Lower lobe of right lung (tissue), 2 donors: Measurements from ENCODE around the gene KCNK15. TPM values are rescaled to one million over a fixed set of nuclear protein-coding genes. Genes with fewer than 3 reads are reported as not detected.

ENCODE experiments used
- ATAC-seq, 2 donors: fragments of 200-7000 bp; cut with Tn5 transposase; one replicate each; pipeline ENCODE4 v1.9.1; 2020 to 2022; ENCODE audit warnings: mild to moderate bottlenecking in 2 of 2, moderate library complexity in 2 of 2
- DNase-seq: peaks from one replicate; pipeline ENCODE4 v3.0.0-alpha.2; 2020
- H3K27ac ChIP-seq: fragments of 200-600 bp; one replicate; pipeline ENCODE4 v1.8.0; 2022
- H3K27me3 ChIP-seq: fragments of 200-600 bp; one replicate; pipeline ENCODE4 v1.8.0; 2022; ENCODE audit warnings: low read depth
- H3K36me3 ChIP-seq: fragments of 200-600 bp; one replicate; pipeline ENCODE4 v1.8.0; 2022; ENCODE audit warnings: mild to moderate bottlenecking
- H3K4me1 ChIP-seq: fragments of 200-600 bp; one replicate; pipeline ENCODE4 v1.8.0; 2022
- H3K4me3 ChIP-seq: fragments of 200-600 bp; one replicate; pipeline ENCODE4 v1.8.0; 2022; ENCODE audit warnings: mild to moderate bottlenecking
- H3K9me3 ChIP-seq: fragments of 200-600 bp; one replicate; pipeline ENCODE4 v1.8.0; 2022
- CTCF ChIP-seq: fragments of 200-600 bp; IDR thresholded peaks from one replicate; pipeline ENCODE4 v1.8.0; 2022; ENCODE audit warnings: antibody characterized with exemption, mild to moderate bottlenecking
- intact Hi-C: fragments of 100-400 bp; cut with DNase I; formaldehyde crosslinking; loops from one replicate; pipeline ENCODE4 v1.11.0; 2022
- total RNA-seq: library from RNA; stranded (reverse); fragmentation: NEBNext Ultra II Directional; extraction: Animal tissue kit (Norgen Biotek cat#: 25700); gene quantifications from one replicate; pipeline ENCODE4 v1.2.1, GENCODE V29; 2021
- donor health status: DM: no; HTN: yes; CAD: no; lungs with severe emphysema.

KCNK15 gene
- total RNA-seq, 1 donor from 2014 or later: 0.89 TPM

GRCh38 chr20:44711237-44711636, 34.4 kb upstream of the KCNK15 start:
- no peaks in the 10 kb centered on the region for H3K27me3 ChIP-seq
- no peaks in the 10 kb centered on the region for H3K9me3 ChIP-seq
- no peak for DNase-seq
- intact Hi-C loops: no loop called here
- ATAC-seq: peak; percentile 35 to 51
- peaks cover 26% of the 10 kb centered on the region for H3K4me1 ChIP-seq
- H3K27ac ChIP-seq: peak overlapping the region; percentile 49
- H3K36me3 ChIP-seq: no peaks in the 10 kb centered on the region
- no peak overlapping the region for H3K4me3 ChIP-seq
- TF ChIP-seq CTCF: no peak

GRCh38 chr20:44714102-44714700, 31.5 kb upstream of the KCNK15 start:
- intact Hi-C loops: no loop called here
- H3K36me3 ChIP-seq: no peaks in the 10 kb centered on the region
- H3K27me3 ChIP-seq: no peaks in the 10 kb centered on the region
- DNase-seq: no peak
- peak overlapping the region; percentile 80 for H3K27ac ChIP-seq
- TF ChIP-seq CTCF: no peak
- peak; percentile 48 to 70 for ATAC-seq
- peaks cover 26% of the 10 kb centered on the region for H3K4me1 ChIP-seq
- H3K4me3 ChIP-seq: peak overlapping the region; percentile 42
- H3K9me3 ChIP-seq: no peaks in the 10 kb centered on the region

- TF ChIP-seq CTCF: no peak
- DNase-seq (peak; percentile 90), ATAC-seq (peak; percentile 89 to 92)
- Histone ChIP-seq H3K9me3 (no peaks in the 10 kb centered on the region), H3K4me3 (peak within 1 kb of the TSS; percentile 42), H3K36me3 (no peaks in the 10 kb centered on the region), H3K27me3 (no peaks in the 10 kb centered on the region), H3K27ac (peak within 1 kb of the TSS; percentile 80), H3K4me1 (peaks cover 26% of the 10 kb centered on the region)
- intact Hi-C loops: no loop called here
These were observed 30.8 kb upstream of the KCNK15 start, which contains the start of gene CCN5 for GRCh38 chr20:44714701-44715498. CCN5 (plus strand) TSS chr20:44715369; CDS start chr20:44715391, 22 bp downstream.

GRCh38 chr20:44715499-44716308, 30.0 kb upstream of the KCNK15 start:
- ATAC-seq (no peak), DNase-seq (peak; percentile 17)
- peaks cover 33% of the 10 kb centered on the region for H3K4me1 ChIP-seq
- H3K4me3 ChIP-seq: peak overlapping the region; percentile 42
- H3K9me3 ChIP-seq: no peaks in the 10 kb centered on the region
- no peaks in the 10 kb centered on the region for H3K36me3 ChIP-seq
- H3K27ac ChIP-seq: peak overlapping the region; percentile 80
- TF ChIP-seq CTCF: no peak
- H3K27me3 ChIP-seq: no peaks in the 10 kb centered on the region
- intact Hi-C loops: no loop called here

- Histone ChIP-seq H3K27me3 (no peaks in the 10 kb centered on the region), H3K4me1 (peaks cover 36% of the 10 kb centered on the region), H3K4me3 (peak overlapping the region; percentile 42), H3K9me3 (no peaks in the 10 kb centered on the region), H3K27ac (peak overlapping the region; percentile 80), H3K36me3 (no peaks in the 10 kb centered on the region)
- DNase-seq (peak; percentile 34), ATAC-seq (no peak)
- intact Hi-C loops: no loop called here
- TF ChIP-seq CTCF: no peak
These were observed 29.2 kb upstream of the KCNK15 start for GRCh38 chr20:44716309-44717106.
